Fibroblast of lung (primary cell): Measurements from ENCODE around the gene RWDD4. TPM values are rescaled to one million over a fixed set of nuclear protein-coding genes. Genes with fewer than 3 reads are reported as not detected.
"Not testable (repeated sequence)": the region's sequence is repeated elsewhere in the genome, so short reads cannot be mapped to it uniquely, and the experiment has no call there.

ENCODE experiments used
- DNase-seq, 2 donors: peaks; one replicate each; pipeline versions ENCODE4 v3.0.0 to v3.0.0-alpha.2; 2010; ENCODE audit warnings: low read depth in 2 of 2
- H2AFZ ChIP-seq: 2 replicates; pipeline ENCODE4 v1.5.1; 2012; ENCODE audit warnings: low read length, control low read depth, inconsistent platforms
- H3K27ac ChIP-seq: 2 replicates; pipeline ENCODE4 v1.5.1; 2011; ENCODE audit warnings: low read length, control low read depth; ENCODE audit not compliant: insufficient read depth
- H3K27me3 ChIP-seq: 2 replicates; pipeline ENCODE4 v1.5.1; 2011; ENCODE audit warnings: mild to moderate bottlenecking, low read length; ENCODE audit not compliant: control insufficient read depth, insufficient read depth
- H3K36me3 ChIP-seq: 2 replicates; pipeline ENCODE4 v1.5.1; 2011; ENCODE audit warnings: low read length; ENCODE audit not compliant: control insufficient read depth, insufficient read depth
- H3K4me1 ChIP-seq: 2 replicates; pipeline ENCODE4 v1.5.1; 2011; ENCODE audit warnings: low read length; ENCODE audit not compliant: control insufficient read depth, insufficient read depth; ENCODE audit errors: extremely low read depth
- H3K4me2 ChIP-seq: 2 replicates; pipeline ENCODE4 v1.5.1; 2011; ENCODE audit warnings: low read length, control low read depth; ENCODE audit not compliant: insufficient read depth; ENCODE audit errors: extremely low read depth
- H3K4me3 ChIP-seq, 4 experiments: fragments of 200-600 bp in 1 of 4; sonication (generic) in 1 of 4; replicated peaks in 1 of 4; 2 replicates each; pipeline ENCODE4 v1.5.1; 2011 to 2016; ENCODE audit warnings: low read length in 4 of 4, low read depth in 3 of 4, mild to moderate bottlenecking in 3 of 4, control low read depth in 2 of 4, inconsistent platforms in 1 of 4, mixed read lengths in 1 of 4; ENCODE audit not compliant: insufficient read depth in 1 of 4; ENCODE audit errors: control extremely low read depth in 1 of 4
- H3K79me2 ChIP-seq: 2 replicates; pipeline ENCODE4 v1.5.1; 2012; ENCODE audit warnings: mild to moderate bottlenecking, low read length, inconsistent platforms; ENCODE audit not compliant: control insufficient read depth, insufficient read depth
- H3K9ac ChIP-seq: 2 replicates; pipeline ENCODE4 v1.5.1; 2011; ENCODE audit warnings: mild to moderate bottlenecking, low read length, control low read depth; ENCODE audit not compliant: insufficient read depth
- H3K9me3 ChIP-seq: 2 replicates; pipeline ENCODE4 v1.5.1; 2012; ENCODE audit warnings: low read depth, low read length; ENCODE audit not compliant: control insufficient read depth, insufficient read depth
- H4K20me1 ChIP-seq: 2 replicates; pipeline ENCODE4 v1.5.1; 2011; ENCODE audit warnings: low read length; ENCODE audit not compliant: control insufficient read depth, insufficient read depth; ENCODE audit errors: extremely low read depth
- CTCF ChIP-seq, 2 donors: IDR thresholded peaks in 1 of 2; conservative IDR thresholded peaks in 1 of 2; 1 replicate in 1 of 2; 2 replicates in 1 of 2; pipeline ENCODE4 v1.5.1; 2011 to 2012; ENCODE audit warnings: low read length in 2 of 2, control low read depth in 1 of 2, inconsistent platforms in 1 of 2, low read depth in 1 of 2, mild to moderate bottlenecking in 1 of 2
- polyA plus RNA-seq, 2 donors: library from polyadenylated mRNA; depleted of rRNA in 1 of 2; stranded (reverse) in 1 of 2; unstranded in 1 of 2; fragments of >200 nt; gene quantifications; 2 replicates each; pipeline ENCODE4 v1.2.1, GENCODE V29; 2011 to 2012; ENCODE audit warnings: missing spikeins in 1 of 2
- total RNA-seq: library from RNA; depleted of rRNA; stranded (reverse); fragments of >200 nt; gene quantifications from 2 replicates; pipeline ENCODE4 v1.2.1, GENCODE V29; 2014

The RWDD4 gene
- total and polyA plus RNA-seq, 2 donors (not counting 1 experiment from before 2014, with no cell fraction given): 17.8 to 20.7 TPM

GRCh38 chr4:183631577-183632198, 27.3 kb downstream of the RWDD4 start:
- H3K27ac ChIP-seq: no peak overlapping the region
- no peak for DNase-seq

GRCh38 chr4:183627979-183628588, 30.9 kb downstream of the RWDD4 start:
- H2AFZ ChIP-seq: no peak overlapping the region
- no peaks in the 10 kb centered on the region for H3K79me2 ChIP-seq
- no peak overlapping the region for H3K9ac ChIP-seq
- H3K4me1 ChIP-seq: no peaks in the 10 kb centered on the region
- H3K27me3 ChIP-seq: no peaks in the 10 kb centered on the region
- TF ChIP-seq CTCF (conservative IDR thresholded peaks at IDR 0.05 in 1 of 2, IDR thresholded peaks at IDR 0.05 in 1 of 2; ENCODE audit: low read depth in 1 of 2, low read length in 2 of 2): no peak
- H3K4me3 ChIP-seq: no peak overlapping the region
- no peak for DNase-seq
- no peaks in the 10 kb centered on the region for H3K9me3 ChIP-seq
- H3K36me3 ChIP-seq: no peaks in the 10 kb centered on the region
- H3K27ac ChIP-seq: no peak overlapping the region
- no peak overlapping the region for H3K4me2 ChIP-seq
- H4K20me1 ChIP-seq: no peaks in the 10 kb centered on the region

More at GRCh38 chr4:183631577-183632198, 27.3 kb downstream of the RWDD4 start:
- no peak overlapping the region for H3K4me3 ChIP-seq
- TF ChIP-seq CTCF (conservative IDR thresholded peaks at IDR 0.05 in 1 of 2, IDR thresholded peaks at IDR 0.05 in 1 of 2; ENCODE audit: low read depth in 1 of 2, low read length in 2 of 2): no peak
- no peaks in the 10 kb centered on the region for H3K9me3 ChIP-seq
- H3K27me3 ChIP-seq: no peaks in the 10 kb centered on the region
- no peaks in the 10 kb centered on the region for H4K20me1 ChIP-seq
- no peak overlapping the region for H2AFZ ChIP-seq
- no peaks in the 10 kb centered on the region for H3K4me1 ChIP-seq
- no peak overlapping the region for H3K4me2 ChIP-seq
- H3K79me2 ChIP-seq: no peaks in the 10 kb centered on the region
- H3K9ac ChIP-seq: no peak overlapping the region
- H3K36me3 ChIP-seq: no peaks in the 10 kb centered on the region

- H3K36me3 ChIP-seq, H3K4me3 ChIP-seq, H4K20me1 ChIP-seq, H3K27ac ChIP-seq, H3K9me3 ChIP-seq, H3K4me1 ChIP-seq, H3K9ac ChIP-seq, H3K79me2 ChIP-seq, H2AFZ ChIP-seq, H3K27me3 ChIP-seq, H3K4me2 ChIP-seq, DNase-seq: not testable (repeated sequence)
Measured at GRCh38 chr4:183627286-183627685, 31.7 kb downstream of the RWDD4 start.
